IPS-NIHi11 (cell line): ENCODE data around the gene DOCK3.
"Not testable (repeated sequence)": the region's sequence is repeated elsewhere in the genome, so short reads cannot be mapped to it uniquely, and the experiment has no call there.

Source experiments
- DNase-seq: peaks from one replicate; pipeline ENCODE4 v3.0.0; 2012; ENCODE audit warnings: mixed read lengths, low spot score

Gene DOCK3

GRCh38 chr3:50651920-50652529 is 22.7 kb upstream of the DOCK3 start:
- peak; percentile 43 for DNase-seq

- DNase-seq, result peak; percentile 62
Measured at GRCh38 chr3:50652709-50653108, 22.0 kb upstream of the DOCK3 start.

GRCh38 chr3:50653937-50654595 is 20.7 kb upstream of the DOCK3 start:
- DNase-seq, result no peak

GRCh38 chr3:50655009-50655830 is 19.5 kb upstream of the DOCK3 start:
- DNase-seq, result no peak

- no peak for DNase-seq
Measured at GRCh38 chr3:50656417-50657195, 18.1 kb upstream of the DOCK3 start.

GRCh38 chr3:50657407-50657806 is 17.3 kb upstream of the DOCK3 start:
- no peak for DNase-seq

GRCh38 chr3:50657816-50658215 is 16.9 kb upstream of the DOCK3 start:
- DNase-seq, result no peak

- DNase-seq, result no peak
Measured at GRCh38 chr3:50658416-50658815, 16.3 kb upstream of the DOCK3 start.

GRCh38 chr3:50658831-50659230 is 15.9 kb upstream of the DOCK3 start:
- DNase-seq, result no peak

- DNase-seq, result no peak
Measured at GRCh38 chr3:50660386-50660785, 14.3 kb upstream of the DOCK3 start.

- no peak for DNase-seq
Measured at GRCh38 chr3:50661321-50661837, 13.3 kb upstream of the DOCK3 start.

GRCh38 chr3:50662408-50662807 is 12.3 kb upstream of the DOCK3 start:
- DNase-seq, result no peak

GRCh38 chr3:50665081-50665840 is 9.5 kb upstream of the DOCK3 start:
- DNase-seq, result no peak

- DNase-seq, result not testable (repeated sequence)
Measured at GRCh38 chr3:50665841-50666115, 8.9 kb upstream of the DOCK3 start.

- no peak for DNase-seq
Measured at GRCh38 chr3:50666837-50667236, 7.9 kb upstream of the DOCK3 start.

GRCh38 chr3:50671331-50671730 is 3.4 kb upstream of the DOCK3 start:
- DNase-seq, result no peak

GRCh38 chr3:50672656-50673055 is 2.1 kb upstream of the DOCK3 start:
- DNase-seq, result no peak

GRCh38 chr3:50673931-50674330 is 796 bp upstream of the DOCK3 start:
- DNase-seq, result no peak

- DNase-seq, result peak; percentile 85
Measured at GRCh38 chr3:50675179-50676030, 678 bp downstream of the DOCK3 start.

GRCh38 chr3:50676031-50676705 is 1.4 kb downstream of the DOCK3 start:
- no peak for DNase-seq
